NCI-H146 (cell line): ENCODE results near the gene PMM2.
"Not testable (repeated sequence)": the region's sequence is repeated elsewhere in the genome, so short reads cannot be mapped to it uniquely, and the experiment has no call there.

Experiments used
- DNase-seq: peaks from one replicate; lab custom pipeline; 2025; lab: John Stamatoyannopoulos, UW

Gene PMM2

GRCh38 chr16:8782673-8783072 is 15.0 kb upstream of the PMM2 start:
- DNase-seq = no peak

- no peak for DNase-seq
These were observed 12.2 kb upstream of the PMM2 start for GRCh38 chr16:8785408-8785807.

- not testable (repeated sequence) for DNase-seq
These were observed 11.3 kb upstream of the PMM2 start for GRCh38 chr16:8786316-8786715.

GRCh38 chr16:8788578-8789172 is 9.0 kb upstream of the PMM2 start:
- no peak for DNase-seq

GRCh38 chr16:8795091-8795490 is 2.5 kb upstream of the PMM2 start:
- no peak for DNase-seq

- no peak for DNase-seq
These were observed 1.8 kb upstream of the PMM2 start for GRCh38 chr16:8795818-8796217.

- peak; percentile 38 for DNase-seq
These were observed 923 bp upstream of the PMM2 start for GRCh38 chr16:8796469-8797363.

- no peak for DNase-seq
These were observed 512 bp downstream of the PMM2 start for GRCh38 chr16:8798174-8798527.

- no peak for DNase-seq
These were observed 1.0 kb downstream of the PMM2 start for GRCh38 chr16:8798535-8799157.

GRCh38 chr16:8801701-8802100 is 4.1 kb downstream of the PMM2 start:
- no peak for DNase-seq

- DNase-seq = not testable (repeated sequence)
These were observed 6.1 kb downstream of the PMM2 start for GRCh38 chr16:8803733-8804132.

GRCh38 chr16:8804313-8804712 is 6.7 kb downstream of the PMM2 start:
- no peak for DNase-seq

- DNase-seq = no peak
These were observed 8.8 kb downstream of the PMM2 start for GRCh38 chr16:8806272-8806983.

- no peak for DNase-seq
These were observed 9.6 kb downstream of the PMM2 start for GRCh38 chr16:8807189-8807588.

GRCh38 chr16:8808009-8808408 is 10.4 kb downstream of the PMM2 start:
- DNase-seq = no peak

- DNase-seq = no peak
These were observed 11.1 kb downstream of the PMM2 start for GRCh38 chr16:8808613-8809353.

- DNase-seq = no peak
These were observed 14.7 kb downstream of the PMM2 start for GRCh38 chr16:8812162-8812843.

- no peak for DNase-seq
These were observed 16.6 kb downstream of the PMM2 start for GRCh38 chr16:8814095-8814806.

- no peak for DNase-seq
These were observed 19.5 kb downstream of the PMM2 start for GRCh38 chr16:8816967-8817655.
